ENCODE data around the gene NOG.

NOG gene

GRCh38 chr17:56635641-56636040, 42.1 kb downstream of the NOG start:
- no peak overlapping the region for H3K4me3 ChIP-seq (ENCODE audit: low read depth, low read length)

- H3K4me3 ChIP-seq (ENCODE audit: low read depth, low read length) = no peak overlapping the region
Observed at GRCh38 chr17:56636265-56636664, 42.8 kb downstream of the NOG start.

GRCh38 chr17:56637254-56637653, 43.8 kb downstream of the NOG start:
- H3K4me3 ChIP-seq (ENCODE audit: low read depth, low read length) = no peak overlapping the region

GRCh38 chr17:56638591-56639051, 45.1 kb downstream of the NOG start:
- H3K4me3 ChIP-seq (ENCODE audit: low read depth, low read length) = no peak overlapping the region

GRCh38 chr17:56639517-56639916, 46.0 kb downstream of the NOG start:
- no peak overlapping the region for H3K4me3 ChIP-seq (ENCODE audit: low read depth, low read length)

- H3K4me3 ChIP-seq (ENCODE audit: low read depth, low read length) = no peak overlapping the region
Observed at GRCh38 chr17:56640116-56640515, 46.6 kb downstream of the NOG start.

- H3K4me3 ChIP-seq (ENCODE audit: low read depth, low read length) = no peak overlapping the region
Observed at GRCh38 chr17:56641373-56641772, 47.9 kb downstream of the NOG start.

- H3K4me3 ChIP-seq (ENCODE audit: low read depth, low read length) = no peak overlapping the region
Observed at GRCh38 chr17:56641894-56642293, 48.4 kb downstream of the NOG start.

- H3K4me3 ChIP-seq (ENCODE audit: low read depth, low read length) = no peak overlapping the region
Observed at GRCh38 chr17:56642424-56642823, 48.9 kb downstream of the NOG start.

Data from iPS-11a (cell line).